GM12878 (cell line): ENCODE measurements around the gene ZNF888. TPM values are rescaled to one million over a fixed set of nuclear protein-coding genes. Genes with fewer than 3 reads are reported as not detected.

Experiments
- EGR1 ChIP-seq, 2 experiments: IDR thresholded peaks; 1 replicate in 1 of 2; 2 replicates in 1 of 2; pipeline ENCODE4 v1.6.1; 2011 to 2012; ENCODE audit warnings: low read depth in 2 of 2, low read length in 2 of 2, borderline replicate concordance in 1 of 2, mild to moderate bottlenecking in 1 of 2, moderate library complexity in 1 of 2
- GABPA ChIP-seq: IDR thresholded peaks from 2 replicates; pipeline ENCODE4 v1.6.1; 2014; ENCODE audit warnings: antibody characterized with exemption, low read depth, mild to moderate bottlenecking, inconsistent platforms
- GATAD2B ChIP-seq: fragments of 450-650 bp; conservative IDR thresholded peaks from 2 replicates; pipeline ENCODE4 v1.6.1; 2017; ENCODE audit warnings: low read depth, mild to moderate bottlenecking, moderate library complexity
- HDAC2 ChIP-seq: fragments of 200-600 bp; sonication (generic); IDR thresholded peaks from 2 replicates; pipeline ENCODE4 v1.6.1; 2017
- MXI1 ChIP-seq: fragments of 150-350 bp; IDR thresholded peaks from 2 replicates; pipeline ENCODE4 v1.6.1; 2011; ENCODE audit warnings: low read depth, mild to moderate bottlenecking, inconsistent platforms, low read length, improper control_type of control experiment
- PML ChIP-seq: IDR thresholded peaks from 2 replicates; pipeline ENCODE4 v1.6.1; 2012; ENCODE audit warnings: low read length, inconsistent platforms
- SIN3A ChIP-seq: IDR thresholded peaks from 2 replicates; pipeline ENCODE4 v1.6.1; 2012; ENCODE audit warnings: low read depth, low read length, improper control_type of control experiment
- ZBED1 ChIP-seq: IDR thresholded peaks from 2 replicates; pipeline ENCODE4 v1.6.1; 2016; ENCODE audit warnings: borderline replicate concordance
- polyA plus RNA-seq, 11 experiments: library from polyadenylated mRNA; depleted of rRNA in 4 of 11; unstranded in 6 of 11; stranded (reverse) in 5 of 11; fragments of >200 nt; fragmentation: Nextera tagmentation in 4 of 11; fragmentation: Illumina TruSeq in 1 of 11; extraction: Ambion mirVana in 4 of 11; extraction: Trizol in 1 of 11; gene quantifications; 1 replicate in 1 of 11; 2 replicates in 10 of 11; pipeline versions ENCODE4 v1.2.1 to v1.2.3, GENCODE V29; 2011 to 2016; ENCODE audit warnings: inconsistent platforms in 2 of 11, missing spikeins in 2 of 11, low read depth in 1 of 11
- total RNA-seq, 4 experiments: library from RNA; depleted of rRNA in 3 of 4; stranded (reverse); fragments of >200 nt in 3 of 4; fragmentation: Illumina TruSeq in 1 of 4; extraction: Trizol in 1 of 4; gene quantifications; 2 replicates each; pipeline versions ENCODE4 v1.2.1 to v1.2.3, GENCODE V29; 2013 to 2021
- TF ChIP-seq, protein P1 (sequence below): IDR thresholded peaks from 2 replicates; pipeline ENCODE4 v1.6.1; 2012; ENCODE audit warnings: low read depth, low read length, improper control_type of control experiment
- TF ChIP-seq, protein P2 (sequence below): fragments of 450-650 bp; conservative IDR thresholded peaks from 2 replicates; pipeline ENCODE4 v1.6.1; 2017; ENCODE audit warnings: mild to moderate bottlenecking, moderate library complexity
- TF ChIP-seq, protein P3 (sequence below): IDR thresholded peaks from 2 replicates; pipeline ENCODE4 v1.6.1; 2012; ENCODE audit warnings: low read length, inconsistent platforms
- TF ChIP-seq, protein P4 (sequence below): fragments of 450-650 bp; formaldehyde crosslinking; IDR thresholded peaks from 2 replicates; pipeline ENCODE4 v1.4.0; 2020; ENCODE audit warnings: mild to moderate bottlenecking, moderate library complexity
- TF ChIP-seq, protein P5 (sequence below): fragments of 450-650 bp; formaldehyde crosslinking; IDR thresholded peaks from 2 replicates; pipeline ENCODE4 v1.5.0; 2022; ENCODE audit warnings: mild to moderate bottlenecking, missing genetic modification characterization

Gene ZNF888
- total and polyA plus RNA-seq, 10 of the 15 experiments (the other 5 are each of a cell fraction or from before 2014, with no cell fraction given), result 0.26 to 4.3 (median 2.7) TPM

DNA sequence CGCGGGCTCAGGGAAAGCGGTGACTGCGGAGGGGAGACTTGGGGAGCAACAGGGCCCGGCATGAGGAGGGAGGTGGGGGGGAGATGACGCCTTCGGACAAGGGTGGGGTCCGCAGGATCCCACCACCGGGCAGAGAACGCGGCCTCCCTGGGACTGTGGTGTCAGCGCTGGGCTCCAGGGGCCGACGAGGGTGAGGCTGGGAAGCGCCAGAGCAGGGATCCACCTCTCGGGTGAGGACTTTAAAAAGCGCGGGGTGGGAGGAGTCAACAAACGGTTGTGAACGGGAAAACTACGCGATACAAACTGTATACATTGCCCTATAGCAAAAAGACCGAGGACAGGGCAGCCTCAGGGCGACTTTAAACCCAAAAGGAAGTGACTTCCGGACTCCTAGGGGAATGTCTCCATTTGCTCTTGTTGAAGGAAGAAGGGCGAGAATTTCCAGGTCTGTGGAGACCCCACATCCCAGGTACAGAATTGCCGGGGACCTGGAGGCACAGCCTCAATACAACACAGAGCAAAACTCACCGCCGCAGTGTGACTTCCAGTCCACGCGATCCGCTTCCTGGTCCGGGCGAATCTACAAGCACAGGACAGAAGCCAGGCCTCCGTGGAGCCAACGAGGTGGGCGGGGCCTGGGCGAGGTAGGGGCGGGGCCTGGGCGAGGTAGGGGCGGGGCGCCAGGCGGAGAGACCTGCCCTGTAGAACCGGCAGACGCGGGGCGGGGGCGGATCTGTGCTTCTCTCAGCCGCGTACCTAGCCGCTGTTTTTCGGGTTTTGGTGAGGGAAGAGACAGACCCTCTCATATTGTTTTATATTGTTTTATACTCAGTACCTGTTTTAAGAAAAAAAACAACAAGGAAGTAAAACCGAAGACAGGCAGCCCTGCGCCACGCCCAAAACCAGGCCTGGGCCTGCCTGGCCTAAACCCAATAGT lies at the start of gene ZNF888 (continued):
- TF ChIP-seq, protein P1, sequence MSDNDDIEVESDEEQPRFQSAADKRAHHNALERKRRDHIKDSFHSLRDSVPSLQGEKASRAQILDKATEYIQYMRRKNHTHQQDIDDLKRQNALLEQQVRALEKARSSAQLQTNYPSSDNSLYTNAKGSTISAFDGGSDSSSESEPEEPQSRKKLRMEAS, result no peak
- TF ChIP-seq, protein P2, sequence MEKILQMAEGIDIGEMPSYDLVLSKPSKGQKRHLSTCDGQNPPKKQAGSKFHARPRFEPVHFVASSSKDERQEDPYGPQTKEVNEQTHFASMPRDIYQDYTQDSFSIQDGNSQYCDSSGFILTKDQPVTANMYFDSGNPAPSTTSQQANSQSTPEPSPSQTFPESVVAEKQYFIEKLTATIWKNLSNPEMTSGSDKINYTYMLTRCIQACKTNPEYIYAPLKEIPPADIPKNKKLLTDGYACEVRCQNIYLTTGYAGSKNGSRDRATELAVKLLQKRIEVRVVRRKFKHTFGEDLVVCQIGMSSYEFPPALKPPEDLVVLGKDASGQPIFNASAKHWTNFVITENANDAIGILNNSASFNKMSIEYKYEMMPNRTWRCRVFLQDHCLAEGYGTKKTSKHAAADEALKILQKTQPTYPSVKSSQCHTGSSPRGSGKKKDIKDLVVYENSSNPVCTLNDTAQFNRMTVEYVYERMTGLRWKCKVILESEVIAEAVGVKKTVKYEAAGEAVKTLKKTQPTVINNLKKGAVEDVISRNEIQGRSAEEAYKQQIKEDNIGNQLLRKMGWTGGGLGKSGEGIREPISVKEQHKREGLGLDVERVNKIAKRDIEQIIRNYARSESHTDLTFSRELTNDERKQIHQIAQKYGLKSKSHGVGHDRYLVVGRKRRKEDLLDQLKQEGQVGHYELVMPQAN, result peak; percentile 99
- TF ChIP-seq EGR1 (IDR thresholded peaks at IDR 0.05; ENCODE audit: borderline replicate concordance in 1 of 2, low read depth in 2 of 2, low read length in 2 of 2) (peak in 1 of 2 experiments; percentile 89; a peak in 2 of 3 replicates), SIN3A (peak; percentile 95), GABPA (no peak), PML (no peak; the same call in 1 of the 2 replicates), HDAC2 (peak; percentile 47; the same call in 1 of the 2 replicates), MXI1 (peak; percentile 73), ZBED1 (no peak), GATAD2B (peak; percentile 37; the same call in 1 of the 2 replicates)
- TF ChIP-seq, protein P3, sequence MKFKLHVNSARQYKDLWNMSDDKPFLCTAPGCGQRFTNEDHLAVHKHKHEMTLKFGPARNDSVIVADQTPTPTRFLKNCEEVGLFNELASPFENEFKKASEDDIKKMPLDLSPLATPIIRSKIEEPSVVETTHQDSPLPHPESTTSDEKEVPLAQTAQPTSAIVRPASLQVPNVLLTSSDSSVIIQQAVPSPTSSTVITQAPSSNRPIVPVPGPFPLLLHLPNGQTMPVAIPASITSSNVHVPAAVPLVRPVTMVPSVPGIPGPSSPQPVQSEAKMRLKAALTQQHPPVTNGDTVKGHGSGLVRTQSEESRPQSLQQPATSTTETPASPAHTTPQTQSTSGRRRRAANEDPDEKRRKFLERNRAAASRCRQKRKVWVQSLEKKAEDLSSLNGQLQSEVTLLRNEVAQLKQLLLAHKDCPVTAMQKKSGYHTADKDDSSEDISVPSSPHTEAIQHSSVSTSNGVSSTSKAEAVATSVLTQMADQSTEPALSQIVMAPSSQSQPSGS, result no peak
- TF ChIP-seq, protein P4, sequence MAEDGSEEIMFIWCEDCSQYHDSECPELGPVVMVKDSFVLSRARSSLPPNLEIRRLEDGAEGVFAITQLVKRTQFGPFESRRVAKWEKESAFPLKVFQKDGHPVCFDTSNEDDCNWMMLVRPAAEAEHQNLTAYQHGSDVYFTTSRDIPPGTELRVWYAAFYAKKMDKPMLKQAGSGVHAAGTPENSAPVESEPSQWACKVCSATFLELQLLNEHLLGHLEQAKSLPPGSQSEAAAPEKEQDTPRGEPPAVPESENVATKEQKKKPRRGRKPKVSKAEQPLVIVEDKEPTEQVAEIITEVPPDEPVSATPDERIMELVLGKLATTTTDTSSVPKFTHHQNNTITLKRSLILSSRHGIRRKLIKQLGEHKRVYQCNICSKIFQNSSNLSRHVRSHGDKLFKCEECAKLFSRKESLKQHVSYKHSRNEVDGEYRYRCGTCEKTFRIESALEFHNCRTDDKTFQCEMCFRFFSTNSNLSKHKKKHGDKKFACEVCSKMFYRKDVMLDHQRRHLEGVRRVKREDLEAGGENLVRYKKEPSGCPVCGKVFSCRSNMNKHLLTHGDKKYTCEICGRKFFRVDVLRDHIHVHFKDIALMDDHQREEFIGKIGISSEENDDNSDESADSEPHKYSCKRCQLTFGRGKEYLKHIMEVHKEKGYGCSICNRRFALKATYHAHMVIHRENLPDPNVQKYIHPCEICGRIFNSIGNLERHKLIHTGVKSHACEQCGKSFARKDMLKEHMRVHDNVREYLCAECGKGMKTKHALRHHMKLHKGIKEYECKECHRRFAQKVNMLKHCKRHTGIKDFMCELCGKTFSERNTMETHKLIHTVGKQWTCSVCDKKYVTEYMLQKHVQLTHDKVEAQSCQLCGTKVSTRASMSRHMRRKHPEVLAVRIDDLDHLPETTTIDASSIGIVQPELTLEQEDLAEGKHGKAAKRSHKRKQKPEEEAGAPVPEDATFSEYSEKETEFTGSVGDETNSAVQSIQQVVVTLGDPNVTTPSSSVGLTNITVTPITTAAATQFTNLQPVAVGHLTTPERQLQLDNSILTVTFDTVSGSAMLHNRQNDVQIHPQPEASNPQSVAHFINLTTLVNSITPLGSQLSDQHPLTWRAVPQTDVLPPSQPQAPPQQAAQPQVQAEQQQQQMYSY (CRISPR knock-in tag), result no peak
- TF ChIP-seq, protein P5, sequence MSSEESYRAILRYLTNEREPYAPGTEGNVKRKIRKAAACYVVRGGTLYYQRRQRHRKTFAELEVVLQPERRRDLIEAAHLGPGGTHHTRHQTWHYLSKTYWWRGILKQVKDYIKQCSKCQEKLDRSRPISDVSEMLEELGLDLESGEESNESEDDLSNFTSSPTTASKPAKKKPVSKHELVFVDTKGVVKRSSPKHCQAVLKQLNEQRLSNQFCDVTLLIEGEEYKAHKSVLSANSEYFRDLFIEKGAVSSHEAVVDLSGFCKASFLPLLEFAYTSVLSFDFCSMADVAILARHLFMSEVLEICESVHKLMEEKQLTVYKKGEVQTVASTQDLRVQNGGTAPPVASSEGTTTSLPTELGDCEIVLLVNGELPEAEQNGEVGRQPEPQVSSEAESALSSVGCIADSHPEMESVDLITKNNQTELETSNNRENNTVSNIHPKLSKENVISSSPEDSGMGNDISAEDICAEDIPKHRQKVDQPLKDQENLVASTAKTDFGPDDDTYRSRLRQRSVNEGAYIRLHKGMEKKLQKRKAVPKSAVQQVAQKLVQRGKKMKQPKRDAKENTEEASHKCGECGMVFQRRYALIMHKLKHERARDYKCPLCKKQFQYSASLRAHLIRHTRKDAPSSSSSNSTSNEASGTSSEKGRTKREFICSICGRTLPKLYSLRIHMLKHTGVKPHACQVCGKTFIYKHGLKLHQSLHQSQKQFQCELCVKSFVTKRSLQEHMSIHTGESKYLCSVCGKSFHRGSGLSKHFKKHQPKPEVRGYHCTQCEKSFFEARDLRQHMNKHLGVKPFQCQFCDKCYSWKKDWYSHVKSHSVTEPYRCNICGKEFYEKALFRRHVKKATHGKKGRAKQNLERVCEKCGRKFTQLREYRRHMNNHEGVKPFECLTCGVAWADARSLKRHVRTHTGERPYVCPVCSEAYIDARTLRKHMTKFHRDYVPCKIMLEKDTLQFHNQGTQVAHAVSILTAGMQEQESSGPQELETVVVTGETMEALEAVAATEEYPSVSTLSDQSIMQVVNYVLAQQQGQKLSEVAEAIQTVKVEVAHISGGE, result no peak
